IMR-90 (cell line): ENCODE data around the gene PITX3. TPM values are rescaled to one million over a fixed set of nuclear protein-coding genes. Genes with fewer than 3 reads are reported as not detected.

Source experiments
- ATAC-seq: fragments of 200-7000 bp; cut with Tn5 transposase; 2 replicates; pipeline ENCODE4 v1.9.1; 2020; ENCODE audit warnings: low read depth, mild to moderate bottlenecking, moderate library complexity
- BruUV-seq: library from RNA; stranded (reverse); fragments of 400-500 nt; replicated peaks from 2 replicates; lab custom pipeline; 2021; lab: Mats Ljungman, UMichigan
- CTCF ChIA-PET: fragments of 300-600 bp; formaldehyde crosslinking; extraction: SDS; loops from one replicate; lab custom pipeline; 2021; ENCODE audit warnings: antibody characterized with exemption; lab: Yijun Ruan, JAX
- POLR2A ChIA-PET: fragments of 300-600 bp; sonication (Branson Sonifier 250); formaldehyde crosslinking; loops from one replicate; lab custom pipeline; 2022; ENCODE audit warnings: antibody characterized with exemption; ENCODE audit not compliant: unreplicated experiment; lab: Charles Lee
- DNase-seq: peaks from one replicate; pipeline ENCODE4 v3.0.0; 2013
- H2AFZ ChIP-seq: replicated peaks from 2 replicates; pipeline ENCODE3; 2013; ENCODE audit warnings: low read length, mild to moderate bottlenecking; ENCODE audit not compliant: poor library complexity
- H2AK5ac ChIP-seq: 2 replicates; pipeline ENCODE4 v1.6.1; 2013; ENCODE audit warnings: low read depth, low read length, inconsistent platforms
- H2AK9ac ChIP-seq: replicated peaks from 2 replicates; pipeline ENCODE3; 2013; ENCODE audit warnings: mild to moderate bottlenecking, low read depth, low read length, moderate library complexity; ENCODE audit not compliant: poor library complexity
- H2BK120ac ChIP-seq: 2 replicates; pipeline ENCODE4 v1.6.1; 2013; ENCODE audit warnings: low read depth, low read length, inconsistent platforms
- H2BK15ac ChIP-seq: 3 replicates; pipeline ENCODE4 v1.6.1; 2013; ENCODE audit warnings: low read depth, low read length, inconsistent platforms
- H2BK20ac ChIP-seq: 2 replicates; pipeline ENCODE4 v1.6.1; 2013; ENCODE audit warnings: low read depth, mild to moderate bottlenecking, inconsistent platforms, low read length, moderate library complexity
- H2BK5ac ChIP-seq: 2 replicates; pipeline ENCODE4 v1.6.1; 2013; ENCODE audit warnings: mild to moderate bottlenecking, low read depth, low read length, inconsistent platforms; ENCODE audit not compliant: poor library complexity, severe bottlenecking
- H3K14ac ChIP-seq: replicated peaks from 2 replicates; pipeline ENCODE4 v1.6.1; 2013; ENCODE audit warnings: low read depth, low read length, inconsistent platforms
- H3K18ac ChIP-seq: 2 replicates; pipeline ENCODE4 v1.6.1; 2013; ENCODE audit warnings: low read depth, low read length, control low read depth
- H3K23ac ChIP-seq: 2 replicates; pipeline ENCODE4 v1.6.1; 2013; ENCODE audit warnings: low read depth, low read length, inconsistent platforms
- H3K27ac ChIP-seq: 2 replicates; pipeline ENCODE4 v1.5.1; 2013; ENCODE audit warnings: mild to moderate bottlenecking, control low read depth, low read length; ENCODE audit not compliant: insufficient read depth
- H3K27me3 ChIP-seq: 2 replicates; pipeline ENCODE4 v1.6.1; 2013; ENCODE audit warnings: low read length; ENCODE audit not compliant: control insufficient read depth, insufficient read depth
- H3K36me3 ChIP-seq: 2 replicates; pipeline ENCODE4 v1.6.1; 2013; ENCODE audit warnings: low read length, mixed read lengths; ENCODE audit not compliant: control insufficient read depth, insufficient read depth
- H3K4ac ChIP-seq: 2 replicates; pipeline ENCODE4 v1.6.1; 2013; ENCODE audit warnings: low read depth, low read length, inconsistent platforms
- H3K4me1 ChIP-seq: 2 replicates; pipeline ENCODE4 v1.6.1; 2013; ENCODE audit warnings: low read length, mixed read lengths; ENCODE audit not compliant: control insufficient read depth, insufficient read depth
- H3K4me2 ChIP-seq: 2 replicates; pipeline ENCODE4 v1.6.1; 2013; ENCODE audit warnings: low read depth, mild to moderate bottlenecking, control low read depth, low read length, moderate library complexity
- H3K4me3 ChIP-seq: 2 replicates; pipeline ENCODE4 v1.5.1; 2013; ENCODE audit warnings: low read depth, mild to moderate bottlenecking, control low read depth, low read length, moderate library complexity; ENCODE audit not compliant: insufficient read depth
- H3K56ac ChIP-seq: 2 replicates; pipeline ENCODE4 v1.6.1; 2013; ENCODE audit warnings: low read length, inconsistent platforms; ENCODE audit not compliant: insufficient read depth; ENCODE audit errors: extremely low read depth
- H3K79me1 ChIP-seq, 2 experiments: 2 replicates each; pipeline ENCODE4 v1.6.1; 2013; ENCODE audit warnings: low read length in 2 of 2, inconsistent platforms in 1 of 2, low read depth in 1 of 2
- H3K9ac ChIP-seq: 2 replicates; pipeline ENCODE4 v1.6.1; 2013; ENCODE audit warnings: low read depth, low read length, control low read depth
- H3K9me1 ChIP-seq: 2 replicates; pipeline ENCODE4 v1.6.1; 2013; ENCODE audit warnings: low read length, inconsistent platforms; ENCODE audit not compliant: insufficient read depth
- H3K9me3 ChIP-seq: 2 replicates; pipeline ENCODE4 v1.6.1; 2013; ENCODE audit warnings: low read length; ENCODE audit not compliant: control insufficient read depth, insufficient read depth
- H4K20me1 ChIP-seq: 2 replicates; pipeline ENCODE4 v1.6.1; 2013; ENCODE audit warnings: low read length, inconsistent platforms; ENCODE audit not compliant: insufficient read depth
- H4K5ac ChIP-seq: 2 replicates; pipeline ENCODE4 v1.6.1; 2013; ENCODE audit warnings: mild to moderate bottlenecking, low read depth, low read length, control low read depth
- H4K8ac ChIP-seq, 2 experiments: 2 replicates each; pipeline ENCODE4 v1.6.1; 2013; ENCODE audit warnings: low read depth in 2 of 2, low read length in 2 of 2, control low read depth in 1 of 2, inconsistent platforms in 1 of 2
- H4K91ac ChIP-seq: 2 replicates; pipeline ENCODE4 v1.6.1; 2013; ENCODE audit warnings: low read depth, low read length, inconsistent platforms; ENCODE audit not compliant: insufficient read depth
- MAFK ChIP-seq: IDR thresholded peaks from 2 replicates; pipeline ENCODE4 v1.6.1; 2012; ENCODE audit warnings: low read depth, low read length, improper control_type of control experiment
- WGBS, 2 experiments: methylation state at CpG; one replicate each; pipeline versions ENCODE4 v1.1.5 to v1.1.7; 2013; ENCODE audit warnings: missing lambda C conversion rate in 2 of 2; ENCODE audit not compliant: insufficient read length in 1 of 2; ENCODE audit errors: extremely low coverage in 2 of 2; 5-methylcytosine and 5-hydroxymethylcytosine counted together
- dilution Hi-C: fragments of 300-500 bp; cut with HindIII; formaldehyde crosslinking; loops from one replicate; pipeline ENCODE4 v1.14.3; 2018; ENCODE audit warnings: low sequenced_read_pairs; ENCODE audit not compliant: unreplicated experiment
- in situ Hi-C: fragments of 300-500 bp; cut with MboI; formaldehyde crosslinking; loops from 3 replicates; pipeline ENCODE4 v1.14.3; 2019; ENCODE audit warnings: low sequenced_read_pairs, inconsistent platforms, mixed read lengths
- intact Hi-C: fragments of 100-400 bp; cut with micrococcal nuclease; formaldehyde crosslinking; loops from 2 replicates; pipeline ENCODE4 v1.10.0; 2022
- polyA plus RNA-seq, 3 experiments: library from polyadenylated mRNA; depleted of rRNA; stranded (reverse); fragments of >200 nt; gene quantifications; 2 replicates each; pipeline ENCODE4 v1.2.3, GENCODE V29; 2012; ENCODE audit warnings: low replicate concordance in 1 of 3
- total RNA-seq: library from RNA; depleted of rRNA; stranded (reverse); fragments of >200 nt; gene quantifications from 2 replicates; pipeline ENCODE4 v1.2.3, GENCODE V29; 2012

The PITX3 gene
- total and polyA plus RNA-seq, 2 of the 4 experiments (the other 2 are of a cell fraction), result not detected

DNA sequence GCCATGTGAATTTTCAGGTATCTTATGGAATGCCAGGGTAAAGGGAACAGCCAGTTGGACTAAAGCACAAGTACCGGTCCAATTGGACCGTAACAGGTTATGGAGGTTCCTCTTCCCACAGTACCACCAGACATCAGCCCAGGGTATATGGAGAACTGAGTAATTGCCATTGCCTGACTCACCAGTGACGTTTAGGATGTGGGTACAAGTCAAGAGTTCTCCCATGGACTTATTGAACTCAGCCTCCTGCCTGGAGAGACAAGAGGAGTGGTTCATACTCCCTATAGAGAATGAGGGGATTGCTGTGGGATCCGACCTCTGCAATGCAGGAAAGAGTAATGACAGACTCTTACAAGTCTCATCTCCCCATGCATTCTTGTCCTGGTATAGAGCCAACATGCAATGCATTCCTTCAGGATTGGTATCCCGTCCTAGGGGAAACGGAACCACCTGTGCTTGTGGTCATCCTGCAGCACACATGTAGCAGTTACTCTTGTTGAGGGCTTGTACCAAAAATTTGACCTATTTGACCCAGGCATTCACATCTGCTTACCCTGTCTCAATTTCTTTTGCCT, 45.9 kb downstream of the PITX3 start:
- H3K4me2 ChIP-seq, result no peak overlapping the region
- H3K14ac ChIP-seq, result no peak overlapping the region
- no peak overlapping the region for H2BK120ac ChIP-seq
- H3K23ac ChIP-seq, result no peak overlapping the region
- ChIA-PET POLR2A (no interaction called here), CTCF (no interaction called here)
- no peaks in the 10 kb centered on the region for H3K36me3 ChIP-seq
- no peak overlapping the region for H3K4ac ChIP-seq
- 75% methylated on average over 2 of the region's 6 CpGs; no CpG with 5 or more reads in 1 of the 2 experiments for WGBS, 2 experiments
- dilution Hi-C loops (no loop called here), in situ Hi-C loops (no loop called here), intact Hi-C loops (no loop called here)
- H4K5ac ChIP-seq, result no peak overlapping the region
- H2AK5ac ChIP-seq, result no peak overlapping the region
- no peak overlapping the region for H2AK9ac ChIP-seq
- no peak overlapping the region for H3K56ac ChIP-seq
- ATAC-seq (no peak), DNase-seq (peak; percentile 24)
- H2BK5ac ChIP-seq, result no peak overlapping the region
- no peak overlapping the region for H4K8ac ChIP-seq
- H3K27me3 ChIP-seq, result peaks cover 11% of the 10 kb centered on the region
- BruUV-seq, result no TSS peak
- TF ChIP-seq MAFK, result no peak
- no peak overlapping the region for H2BK15ac ChIP-seq
- no peak overlapping the region for H4K91ac ChIP-seq
- no peak overlapping the region for H2AFZ ChIP-seq
- no peaks in the 10 kb centered on the region for H3K79me1 ChIP-seq
- H3K4me3 ChIP-seq, result no peak overlapping the region
- H3K9ac ChIP-seq, result no peak overlapping the region
- H3K9me1 ChIP-seq, result no peaks in the 10 kb centered on the region
- peaks cover 12% of the 10 kb centered on the region for H3K9me3 ChIP-seq
- no peak overlapping the region for H2BK20ac ChIP-seq
- H4K20me1 ChIP-seq, result no peaks in the 10 kb centered on the region
- no peaks in the 10 kb centered on the region for H3K4me1 ChIP-seq
- H3K18ac ChIP-seq, result no peak overlapping the region
- H3K27ac ChIP-seq, result no peak overlapping the region
